ENCODE data around the gene ERCC3. TPM values are rescaled to one million over a fixed set of nuclear protein-coding genes. Genes with fewer than 3 reads are reported as not detected.
"Not testable (repeated sequence)": the region's sequence is repeated elsewhere in the genome, so short reads cannot be mapped to it uniquely, and the experiment has no call there.

The ERCC3 gene
- total RNA-seq, 1 experiment from 2014 or later = 41.4 TPM

DNA sequence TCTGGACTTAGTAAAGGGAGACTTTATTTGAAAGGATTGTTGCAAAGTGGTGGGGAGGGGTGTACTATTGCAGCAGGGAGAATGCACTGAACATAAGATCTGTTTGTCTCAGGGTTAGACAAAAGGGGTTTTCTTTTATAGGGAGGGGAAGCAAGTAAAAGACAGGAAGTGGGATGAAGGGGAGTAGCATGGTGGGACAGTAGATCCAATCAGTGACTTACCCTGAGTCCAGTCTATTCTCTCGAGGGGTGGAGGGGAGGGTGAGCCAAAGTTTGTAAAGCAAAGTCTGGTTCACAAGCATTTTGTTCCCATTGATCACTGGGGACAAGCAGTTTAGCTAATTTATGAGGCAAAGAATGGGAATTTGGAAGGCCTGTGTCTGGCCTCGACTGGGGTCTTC is 38.8 kb downstream of the ERCC3 start:
- no peak for DNase-seq
- Histone ChIP-seq H3K79me2 (ENCODE audit: low read length) (no peaks in the 10 kb centered on the region), H3K27me3 (ENCODE audit: low read length) (no peaks in the 10 kb centered on the region), H3K9me2 (replicated peaks; ENCODE audit: insufficient read depth, low read length) (no peaks in the 10 kb centered on the region), H3K27ac (ENCODE audit: low read length) (no peak overlapping the region), H4K20me1 (ENCODE audit: insufficient read depth, low read depth, low read length) (no peaks in the 10 kb centered on the region), H2AFZ (ENCODE audit: low read length) (no peak overlapping the region), H3K4me1 (ENCODE audit: low read length) (no peaks in the 10 kb centered on the region), H3K4me3 (ENCODE audit: low read length) (no peak overlapping the region), H3K9me3 (ENCODE audit: low read length) (no peaks in the 10 kb centered on the region), H3K9ac (ENCODE audit: low read length) (no peak overlapping the region), H3K36me3 (ENCODE audit: insufficient read depth, low read length) (peaks cover 9% of the 10 kb centered on the region), H3K4me2 (ENCODE audit: low read depth, low read length, poor library complexity, severe bottlenecking) (no peak overlapping the region)

DNA sequence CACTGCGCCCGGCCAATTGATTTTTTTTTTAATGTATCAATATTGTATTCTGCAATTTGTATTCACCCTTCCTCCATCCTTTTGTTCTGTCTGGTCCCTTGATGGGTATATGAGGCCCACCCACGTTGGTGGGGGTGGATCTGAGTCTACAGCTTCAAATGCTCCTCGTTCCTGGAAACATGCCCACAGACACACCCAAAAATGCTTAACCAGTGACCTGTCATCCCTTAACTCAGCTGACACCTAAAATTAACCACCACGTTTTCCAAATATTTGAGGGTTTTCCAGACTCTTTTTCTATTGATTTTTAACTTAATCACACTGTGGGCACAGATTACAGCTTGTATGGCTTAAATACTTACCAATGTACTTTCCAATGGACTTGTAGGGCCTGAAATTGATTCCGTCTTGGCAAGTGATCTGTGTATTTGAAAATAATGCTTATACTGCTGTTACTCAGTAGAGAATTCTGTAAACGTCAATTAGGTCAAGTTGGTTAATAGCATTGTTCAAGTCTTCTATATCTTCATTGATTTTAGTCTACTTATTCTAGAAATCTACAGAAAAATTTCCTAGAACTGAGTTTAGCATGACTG is 39.5 kb downstream of the ERCC3 start:
- Histone ChIP-seq H3K9ac (ENCODE audit: low read length) (no peak overlapping the region), H2AFZ (ENCODE audit: low read length) (no peak overlapping the region), H3K4me3 (ENCODE audit: low read length) (no peak overlapping the region), H3K9me2 (replicated peaks; ENCODE audit: insufficient read depth, low read length) (no peaks in the 10 kb centered on the region), H3K27ac (ENCODE audit: low read length) (no peak overlapping the region), H3K36me3 (ENCODE audit: insufficient read depth, low read length) (peaks cover 3% of the 10 kb centered on the region), H3K9me3 (ENCODE audit: low read length) (no peaks in the 10 kb centered on the region), H3K27me3 (ENCODE audit: low read length) (no peaks in the 10 kb centered on the region), H3K4me2 (ENCODE audit: low read depth, low read length, poor library complexity, severe bottlenecking) (no peak overlapping the region), H3K79me2 (ENCODE audit: low read length) (no peaks in the 10 kb centered on the region), H3K4me1 (ENCODE audit: low read length) (no peaks in the 10 kb centered on the region), H4K20me1 (ENCODE audit: insufficient read depth, low read depth, low read length) (no peaks in the 10 kb centered on the region)
- no peak for DNase-seq

DNA sequence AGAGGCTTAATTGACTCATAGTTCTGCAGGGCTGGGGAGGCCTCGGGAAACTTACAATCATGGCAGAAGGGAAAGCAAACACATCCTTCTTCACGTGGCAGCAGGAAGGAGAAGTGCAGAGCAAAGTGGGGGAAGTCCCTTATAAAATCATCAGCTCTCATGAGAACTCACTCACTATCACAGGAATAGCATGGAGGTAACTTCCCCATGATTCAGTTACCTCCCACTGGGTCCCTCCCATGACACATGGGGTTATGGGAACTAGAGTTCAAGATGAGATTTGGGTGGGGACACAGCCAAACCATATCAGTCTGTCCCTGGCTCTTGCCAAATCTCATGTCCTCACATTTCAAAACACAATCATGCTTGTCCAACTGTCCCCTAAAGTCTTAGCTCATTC is 52.8 kb downstream of the ERCC3 start:
- H3K9me3 ChIP-seq (ENCODE audit: low read length); DNase-seq; H3K4me2 ChIP-seq (ENCODE audit: low read depth, low read length, poor library complexity, severe bottlenecking); H3K79me2 ChIP-seq (ENCODE audit: low read length); H3K9ac ChIP-seq (ENCODE audit: low read length); H2AFZ ChIP-seq (ENCODE audit: low read length); H3K9me2 ChIP-seq (replicated peaks; ENCODE audit: insufficient read depth, low read length); H3K27me3 ChIP-seq (ENCODE audit: low read length); H3K4me3 ChIP-seq (ENCODE audit: low read length); H4K20me1 ChIP-seq (ENCODE audit: insufficient read depth, low read depth, low read length); H3K27ac ChIP-seq (ENCODE audit: low read length); H3K4me1 ChIP-seq (ENCODE audit: low read length); H3K36me3 ChIP-seq (ENCODE audit: insufficient read depth, low read length): not testable (repeated sequence)

GRCh38 chr2:127239395-127239794 is 54.5 kb downstream of the ERCC3 start:
- no peak overlapping the region for H3K27ac ChIP-seq (ENCODE audit: low read length)
- no peak overlapping the region for H3K9ac ChIP-seq (ENCODE audit: low read length)
- DNase-seq = no peak
- H3K9me2 ChIP-seq (replicated peaks; ENCODE audit: insufficient read depth, low read length) = no peaks in the 10 kb centered on the region
- H3K4me2 ChIP-seq (ENCODE audit: low read depth, low read length, poor library complexity, severe bottlenecking) = no peak overlapping the region
- no peaks in the 10 kb centered on the region; the same call in 1 of the 2 replicates for H3K9me3 ChIP-seq (ENCODE audit: low read length)
- H4K20me1 ChIP-seq (ENCODE audit: insufficient read depth, low read depth, low read length) = no peaks in the 10 kb centered on the region
- no peak overlapping the region for H3K4me3 ChIP-seq (ENCODE audit: low read length)
- no peaks in the 10 kb centered on the region for H3K27me3 ChIP-seq (ENCODE audit: low read length)
- H3K79me2 ChIP-seq (ENCODE audit: low read length) = no peaks in the 10 kb centered on the region
- H3K4me1 ChIP-seq (ENCODE audit: low read length) = no peaks in the 10 kb centered on the region
- H2AFZ ChIP-seq (ENCODE audit: low read length) = no peak overlapping the region
- H3K36me3 ChIP-seq (ENCODE audit: insufficient read depth, low read length) = no peaks in the 10 kb centered on the region

GRCh38 chr2:127237768-127238167 is 56.2 kb downstream of the ERCC3 start:
- not testable (repeated sequence) for H3K79me2 ChIP-seq (ENCODE audit: low read length); H3K27me3 ChIP-seq (ENCODE audit: low read length); H4K20me1 ChIP-seq (ENCODE audit: insufficient read depth, low read depth, low read length); H3K4me1 ChIP-seq (ENCODE audit: low read length); DNase-seq; H3K36me3 ChIP-seq (ENCODE audit: insufficient read depth, low read length); H2AFZ ChIP-seq (ENCODE audit: low read length); H3K9ac ChIP-seq (ENCODE audit: low read length); H3K27ac ChIP-seq (ENCODE audit: low read length); H3K9me2 ChIP-seq (replicated peaks; ENCODE audit: insufficient read depth, low read length); H3K4me3 ChIP-seq (ENCODE audit: low read length); H3K4me2 ChIP-seq (ENCODE audit: low read depth, low read length, poor library complexity, severe bottlenecking); H3K9me3 ChIP-seq (ENCODE audit: low read length)

GRCh38 chr2:127235082-127235702 is 58.8 kb downstream of the ERCC3 start:
- no peak overlapping the region for H3K9ac ChIP-seq (ENCODE audit: low read length)
- no peaks in the 10 kb centered on the region for H3K36me3 ChIP-seq (ENCODE audit: insufficient read depth, low read length)
- no peaks in the 10 kb centered on the region for H4K20me1 ChIP-seq (ENCODE audit: insufficient read depth, low read depth, low read length)
- H2AFZ ChIP-seq (ENCODE audit: low read length) = no peak overlapping the region
- DNase-seq = peak; percentile 16
- no peak overlapping the region for H3K27ac ChIP-seq (ENCODE audit: low read length)
- H3K27me3 ChIP-seq (ENCODE audit: low read length) = no peaks in the 10 kb centered on the region
- H3K9me3 ChIP-seq (ENCODE audit: low read length) = no peaks in the 10 kb centered on the region
- no peak overlapping the region for H3K4me3 ChIP-seq (ENCODE audit: low read length)
- H3K4me2 ChIP-seq (ENCODE audit: low read depth, low read length, poor library complexity, severe bottlenecking) = no peak overlapping the region
- no peaks in the 10 kb centered on the region for H3K4me1 ChIP-seq (ENCODE audit: low read length)
- no peaks in the 10 kb centered on the region for H3K79me2 ChIP-seq (ENCODE audit: low read length)
- no peaks in the 10 kb centered on the region for H3K9me2 ChIP-seq (replicated peaks; ENCODE audit: insufficient read depth, low read length)

DNA sequence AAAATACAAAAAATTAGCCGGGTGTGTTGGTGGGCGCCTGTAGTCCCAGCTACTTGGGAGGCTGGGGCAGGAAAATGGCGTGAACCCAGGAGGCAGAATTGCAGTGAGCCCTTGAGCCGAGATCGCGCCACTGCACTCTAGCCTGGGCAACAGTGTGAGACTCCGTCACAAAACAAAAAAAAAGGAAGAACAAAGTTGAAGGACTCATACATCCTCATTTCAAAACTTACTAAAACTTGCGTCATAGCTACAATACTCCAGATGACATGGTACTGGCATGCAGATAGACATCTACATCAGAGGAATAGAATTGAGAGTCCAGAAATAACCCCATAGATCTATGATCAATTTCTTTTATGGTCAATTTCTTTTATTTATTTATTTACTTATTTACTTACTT is 60.2 kb downstream of the ERCC3 start:
- no peak overlapping the region for H3K4me3 ChIP-seq (ENCODE audit: low read length)
- H3K27ac ChIP-seq (ENCODE audit: low read length) = no peak overlapping the region
- H3K27me3 ChIP-seq (ENCODE audit: low read length) = no peaks in the 10 kb centered on the region
- H3K4me2 ChIP-seq (ENCODE audit: low read depth, low read length, poor library complexity, severe bottlenecking) = no peak overlapping the region
- H3K36me3 ChIP-seq (ENCODE audit: insufficient read depth, low read length) = no peaks in the 10 kb centered on the region
- H3K9me2 ChIP-seq (replicated peaks; ENCODE audit: insufficient read depth, low read length) = no peaks in the 10 kb centered on the region
- H4K20me1 ChIP-seq (ENCODE audit: insufficient read depth, low read depth, low read length) = no peaks in the 10 kb centered on the region
- no peak overlapping the region for H2AFZ ChIP-seq (ENCODE audit: low read length)
- H3K9me3 ChIP-seq (ENCODE audit: low read length) = no peaks in the 10 kb centered on the region
- DNase-seq = peak; percentile 0
- H3K9ac ChIP-seq (ENCODE audit: low read length) = no peak overlapping the region
- no peaks in the 10 kb centered on the region for H3K79me2 ChIP-seq (ENCODE audit: low read length)
- H3K4me1 ChIP-seq (ENCODE audit: low read length) = no peaks in the 10 kb centered on the region

DNA sequence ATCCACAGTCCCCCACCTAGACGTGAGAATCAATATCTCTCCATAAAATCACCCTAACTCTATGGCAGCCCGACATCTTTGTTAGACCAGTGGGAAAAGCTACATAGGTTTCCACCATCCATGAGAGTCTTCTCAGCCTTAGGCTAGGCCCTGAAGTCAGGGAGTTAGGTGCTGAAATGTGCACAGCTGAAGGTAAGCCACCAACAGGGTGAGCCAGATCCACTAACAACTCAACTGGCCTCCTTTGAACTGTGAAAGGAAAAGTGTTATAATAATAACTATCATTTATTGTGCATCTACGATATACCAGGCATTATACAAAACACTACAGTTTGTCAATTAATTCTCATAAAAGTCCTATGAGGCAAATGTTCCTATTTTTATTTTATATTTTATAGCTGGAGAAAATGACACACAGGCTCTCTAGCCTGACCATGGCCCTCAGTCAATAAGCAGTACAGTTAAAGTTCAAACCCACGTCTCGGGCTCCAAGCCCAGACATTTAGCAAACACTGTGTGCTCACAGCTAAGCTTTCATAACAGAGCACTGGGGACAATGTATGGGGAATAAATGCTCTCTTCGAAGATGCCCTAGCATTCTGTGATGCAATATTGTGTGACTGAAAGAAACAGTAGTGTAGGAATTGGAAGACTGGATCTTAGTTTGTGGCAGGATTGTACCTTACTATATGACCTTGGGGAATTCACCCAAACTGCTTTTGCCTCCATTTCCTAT is 62.6 kb downstream of the ERCC3 start:
- no peaks in the 10 kb centered on the region for H3K36me3 ChIP-seq (ENCODE audit: insufficient read depth, low read length)
- no peaks in the 10 kb centered on the region for H3K9me2 ChIP-seq (replicated peaks; ENCODE audit: insufficient read depth, low read length)
- no peaks in the 10 kb centered on the region for H3K27me3 ChIP-seq (ENCODE audit: low read length)
- H3K4me1 ChIP-seq (ENCODE audit: low read length) = no peaks in the 10 kb centered on the region
- no peak overlapping the region for H3K4me2 ChIP-seq (ENCODE audit: low read depth, low read length, poor library complexity, severe bottlenecking)
- no peak overlapping the region for H3K4me3 ChIP-seq (ENCODE audit: low read length)
- no peak overlapping the region for H2AFZ ChIP-seq (ENCODE audit: low read length)
- no peak overlapping the region for H3K9ac ChIP-seq (ENCODE audit: low read length)
- H3K9me3 ChIP-seq (ENCODE audit: low read length) = no peaks in the 10 kb centered on the region
- peak; percentile 37 for DNase-seq
- H3K79me2 ChIP-seq (ENCODE audit: low read length) = no peaks in the 10 kb centered on the region
- no peak overlapping the region for H3K27ac ChIP-seq (ENCODE audit: low read length)
- no peaks in the 10 kb centered on the region for H4K20me1 ChIP-seq (ENCODE audit: insufficient read depth, low read depth, low read length)

All from Karpas-422 (cell line).